Tibial nerve (tissue), 4 donors: Measurements from ENCODE around the gene ATP9B. TPM values are rescaled to one million over a fixed set of nuclear protein-coding genes. Genes with fewer than 3 reads are reported as not detected.

Experiments used
- DNase-seq, 2 donors: peaks; one replicate each; pipeline ENCODE4 v3.0.0-alpha.2; 2019; ENCODE audit warnings: low spot score in 2 of 2
- H3K27ac ChIP-seq, 4 donors: fragments of 200-600 bp; sonication (generic) in 3 of 4; one replicate each; pipeline ENCODE4 v1.5.1; 2017 to 2019; ENCODE audit warnings: mild to moderate bottlenecking in 1 of 4
- H3K27me3 ChIP-seq, 2 donors: fragments of 200-600 bp; sonication (generic) in 1 of 2; one replicate each; pipeline versions ENCODE4 v1.5.1 to v1.6.0; 2017 to 2019
- H3K36me3 ChIP-seq, 3 donors: fragments of 200-600 bp; sonication (generic); one replicate each; pipeline ENCODE4 v1.5.1; 2018 to 2019
- H3K4me1 ChIP-seq, 4 donors: fragments of 200-600 bp; sonication (generic) in 3 of 4; one replicate each; pipeline ENCODE4 v1.5.1; 2017 to 2019
- H3K4me3 ChIP-seq, 4 donors: fragments of 200-600 bp; sonication (generic) in 3 of 4; one replicate each; pipeline ENCODE4 v1.5.1; 2017 to 2019; ENCODE audit warnings: mild to moderate bottlenecking in 1 of 4, moderate library complexity in 1 of 4
- H3K9me3 ChIP-seq, 4 donors: fragments of 200-600 bp; sonication (generic) in 3 of 4; one replicate each; pipeline ENCODE4 v1.5.1; 2017 to 2019
- EP300 ChIP-seq, 2 donors: sonication (generic); formaldehyde crosslinking; IDR thresholded peaks; one replicate each; pipeline ENCODE4 v1.6.1; 2017; ENCODE audit warnings: antibody characterized with exemption in 2 of 2, mild to moderate bottlenecking in 1 of 2
- POLR2A ChIP-seq, 2 donors: fragments of 450-650 bp; IDR thresholded peaks; one replicate each; pipeline ENCODE4 v1.6.1; 2017; ENCODE audit warnings: antibody characterized with exemption in 2 of 2, mild to moderate bottlenecking in 2 of 2, moderate library complexity in 2 of 2
- WGBS, 2 donors: methylation state at CpG; one replicate each; pipeline ENCODE4 v1.1.5; 2018; 5-methylcytosine and 5-hydroxymethylcytosine counted together
- total RNA-seq, 4 donors: library from RNA; depleted of rRNA; stranded (reverse); fragments of >200 nt; gene quantifications; one replicate each; pipeline ENCODE4 v1.1.0, GENCODE V29; 2016
- TF ChIP-seq, protein P1 (sequence below), 5 experiments: fragments of 200-600 bp in 3 of 5; fragments of 450-650 bp in 2 of 5; sonication (generic) in 3 of 5; IDR thresholded peaks; one replicate each; pipeline ENCODE4 v1.5.1; 2016 to 2019; ENCODE audit warnings: antibody characterized with exemption in 5 of 5, mild to moderate bottlenecking in 3 of 5, moderate library complexity in 2 of 5

The ATP9B gene
- total RNA-seq, 4 donors from 2014 or later, result 56.9 to 68.7 (median 59.8) TPM

DNA sequence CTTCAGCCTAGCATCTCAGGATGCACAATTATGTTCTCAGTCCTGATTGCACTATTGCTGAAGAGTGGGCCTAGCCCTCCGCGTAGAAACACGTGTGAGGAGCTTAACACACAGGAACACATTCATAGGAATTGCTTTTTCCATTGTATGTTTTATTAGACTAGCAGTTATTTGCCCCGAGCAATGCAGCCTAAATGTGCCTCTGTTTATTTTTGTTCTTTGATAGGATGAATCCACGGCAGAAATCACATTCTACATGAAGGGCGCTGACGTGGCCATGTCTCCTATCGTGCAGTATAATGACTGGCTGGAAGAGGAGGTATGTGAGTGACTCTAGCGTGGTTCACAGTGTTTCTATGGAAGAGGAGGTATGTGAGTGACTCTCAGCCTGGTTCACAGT is 260.6 kb downstream of the ATP9B start:
- Histone ChIP-seq H3K4me1 (no peaks in the 10 kb centered on the region), H3K36me3 (peaks cover 0 to 60% (median 0%) of the 10 kb centered on the region in 3 donors), H3K27me3 (no peaks in the 10 kb centered on the region), H3K9me3 (no peaks in the 10 kb centered on the region), H3K27ac (no peak overlapping the region), H3K4me3 (no peak overlapping the region)
- TF ChIP-seq EP300 (IDR thresholded peaks at IDR 0.05) (no peak), POLR2A (IDR thresholded peaks at IDR 0.05) (no peak)
- TF ChIP-seq, protein P1, sequence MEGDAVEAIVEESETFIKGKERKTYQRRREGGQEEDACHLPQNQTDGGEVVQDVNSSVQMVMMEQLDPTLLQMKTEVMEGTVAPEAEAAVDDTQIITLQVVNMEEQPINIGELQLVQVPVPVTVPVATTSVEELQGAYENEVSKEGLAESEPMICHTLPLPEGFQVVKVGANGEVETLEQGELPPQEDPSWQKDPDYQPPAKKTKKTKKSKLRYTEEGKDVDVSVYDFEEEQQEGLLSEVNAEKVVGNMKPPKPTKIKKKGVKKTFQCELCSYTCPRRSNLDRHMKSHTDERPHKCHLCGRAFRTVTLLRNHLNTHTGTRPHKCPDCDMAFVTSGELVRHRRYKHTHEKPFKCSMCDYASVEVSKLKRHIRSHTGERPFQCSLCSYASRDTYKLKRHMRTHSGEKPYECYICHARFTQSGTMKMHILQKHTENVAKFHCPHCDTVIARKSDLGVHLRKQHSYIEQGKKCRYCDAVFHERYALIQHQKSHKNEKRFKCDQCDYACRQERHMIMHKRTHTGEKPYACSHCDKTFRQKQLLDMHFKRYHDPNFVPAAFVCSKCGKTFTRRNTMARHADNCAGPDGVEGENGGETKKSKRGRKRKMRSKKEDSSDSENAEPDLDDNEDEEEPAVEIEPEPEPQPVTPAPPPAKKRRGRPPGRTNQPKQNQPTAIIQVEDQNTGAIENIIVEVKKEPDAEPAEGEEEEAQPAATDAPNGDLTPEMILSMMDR (IDR thresholded peaks at IDR 0.05), result no peak
- 65 to 69% methylated on average over 9 of the region's 9 CpGs for WGBS, 2 donors
- no peak for DNase-seq

- Histone ChIP-seq H3K27ac (no peak overlapping the region), H3K4me3 (no peak overlapping the region), H3K9me3 (no peaks in the 10 kb centered on the region), H3K36me3 (peaks cover 0 to 84% (median 0%) of the 10 kb centered on the region in 3 donors), H3K4me1 (no peaks in the 10 kb centered on the region), H3K27me3 (no peaks in the 10 kb centered on the region)
- no peak for DNase-seq
- 79 to 82% methylated on average over 6 of the region's 6 CpGs for WGBS, 2 donors
- no peak for TF ChIP-seq POLR2A (IDR thresholded peaks at IDR 0.05)
- TF ChIP-seq, protein P1 (IDR thresholded peaks at IDR 0.05), result no peak
- no peak for TF ChIP-seq EP300 (IDR thresholded peaks at IDR 0.05)
Observed at GRCh38 chr18:79332646-79333045, 263.5 kb downstream of the ATP9B start.

DNA sequence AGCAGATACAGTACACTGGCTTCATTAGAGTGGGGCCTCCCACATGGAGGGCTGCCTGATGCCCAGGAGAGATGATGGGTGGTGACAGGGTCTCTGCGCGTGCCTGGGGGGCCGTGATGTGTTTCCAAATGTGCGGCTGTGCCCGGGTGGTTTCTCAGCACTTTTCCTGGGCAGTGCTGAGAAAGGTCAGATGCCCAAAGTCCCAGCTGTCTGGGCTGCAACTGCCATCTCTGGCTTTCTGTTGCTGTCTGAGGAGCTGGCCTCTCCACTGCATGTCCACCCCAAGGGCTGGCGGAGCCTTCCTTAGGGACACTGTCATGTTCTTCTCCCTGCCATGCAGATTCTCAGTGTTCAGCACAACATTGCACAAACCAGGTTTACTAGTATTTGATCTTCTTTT is 263.9 kb downstream of the ATP9B start:
- peaks cover 1 to 88% (median 2%) of the 10 kb centered on the region in 3 donors for H3K36me3 ChIP-seq
- H3K27me3 ChIP-seq, result no peaks in the 10 kb centered on the region
- WGBS, 2 donors, result 93 to 94% methylated on average over 6 of the region's 6 CpGs
- H3K27ac ChIP-seq, result no peak overlapping the region
- H3K4me1 ChIP-seq, result no peaks in the 10 kb centered on the region
- DNase-seq, result no peak
- no peaks in the 10 kb centered on the region for H3K9me3 ChIP-seq
- TF ChIP-seq POLR2A (IDR thresholded peaks at IDR 0.05) (no peak), EP300 (IDR thresholded peaks at IDR 0.05) (no peak)
- TF ChIP-seq, protein P1 (IDR thresholded peaks at IDR 0.05), result no peak
- H3K4me3 ChIP-seq, result no peak overlapping the region

GRCh38 chr18:79334496-79335233 is 265.5 kb downstream of the ATP9B start:
- Histone ChIP-seq H3K27ac (no peak overlapping the region), H3K9me3 (no peaks in the 10 kb centered on the region), H3K4me1 (no peaks in the 10 kb centered on the region), H3K4me3 (no peak overlapping the region), H3K36me3 (peaks cover 3 to 95% (median 5%) of the 10 kb centered on the region in 3 donors), H3K27me3 (no peaks in the 10 kb centered on the region)
- TF ChIP-seq EP300 (IDR thresholded peaks at IDR 0.05) (no peak), POLR2A (IDR thresholded peaks at IDR 0.05) (no peak)
- TF ChIP-seq, protein P1 (IDR thresholded peaks at IDR 0.05), result no peak
- DNase-seq, result no peak
- 79 to 86% methylated on average over 29 of the region's 29 CpGs for WGBS, 2 donors

DNA sequence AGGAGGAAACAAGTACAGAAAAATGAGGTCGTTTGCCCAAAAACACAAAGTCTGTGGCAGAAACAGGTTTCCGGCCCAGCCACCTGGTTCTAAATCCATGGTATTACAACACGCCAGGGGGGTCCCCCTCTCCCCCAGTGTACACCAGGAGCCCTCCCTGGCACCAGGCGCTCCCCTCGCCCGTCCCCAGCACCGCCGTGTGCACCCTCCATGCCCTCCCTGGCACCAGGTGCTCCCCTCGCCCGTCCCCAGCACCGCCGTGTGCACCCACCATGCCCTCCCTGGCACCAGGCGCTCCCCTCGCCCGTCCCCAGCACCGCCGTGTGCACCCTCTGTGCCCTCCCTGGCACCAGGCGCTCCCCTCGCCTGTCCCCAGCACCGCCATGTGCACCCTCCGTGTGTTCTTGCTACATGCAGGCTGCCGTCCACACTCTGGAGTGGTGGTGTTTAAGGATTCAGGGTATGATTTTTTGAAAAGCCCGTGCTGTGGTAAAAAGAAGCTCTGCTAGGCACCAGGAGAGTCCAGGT is 266.7 kb downstream of the ATP9B start:
- H3K9me3 ChIP-seq, result no peaks in the 10 kb centered on the region
- H3K4me1 ChIP-seq, result no peaks in the 10 kb centered on the region
- no peak for TF ChIP-seq POLR2A (IDR thresholded peaks at IDR 0.05)
- no peak for TF ChIP-seq EP300 (IDR thresholded peaks at IDR 0.05)
- TF ChIP-seq, protein P1 (IDR thresholded peaks at IDR 0.05), result no peak
- WGBS, 2 donors, result 92 to 94% methylated on average over 23 of the region's 23 CpGs
- peaks cover 3 to 85% (median 5%) of the 10 kb centered on the region in 3 donors for H3K36me3 ChIP-seq
- DNase-seq, result no peak
- no peak overlapping the region for H3K4me3 ChIP-seq
- no peak overlapping the region for H3K27ac ChIP-seq
- H3K27me3 ChIP-seq, result no peaks in the 10 kb centered on the region
